Stimulated activated naive CD8-positive, alpha-beta T cell treated with anti-CD3 and anti-CD28 coated beads, Interleukin-15, Interleukin-2, amounts not matched to agents 100 ng/mL and 50 ng/mL, for 24 hours (primary cell): ENCODE measurements around the gene TOPAZ1.

Experiments
- H3K27ac Mint-ChIP-seq: one replicate; pipeline ENCODE4 v1.8.0; 2021; ENCODE audit warnings: mild to moderate bottlenecking, mixed read lengths
- H3K27me3 Mint-ChIP-seq: one replicate; pipeline ENCODE4 v1.8.0; 2021; ENCODE audit warnings: mixed read lengths
- H3K36me3 Mint-ChIP-seq: one replicate; pipeline ENCODE4 v1.8.0; 2021; ENCODE audit warnings: low read depth, mixed read lengths
- H3K4me1 Mint-ChIP-seq: one replicate; pipeline ENCODE4 v1.8.0; 2021; ENCODE audit warnings: low read depth, mixed read lengths
- H3K4me3 Mint-ChIP-seq: one replicate; pipeline ENCODE4 v1.8.0; 2021; ENCODE audit warnings: mild to moderate bottlenecking, mixed read lengths
- H3K9me3 Mint-ChIP-seq: one replicate; pipeline ENCODE4 v1.8.0; 2021; ENCODE audit warnings: mixed read lengths

TOPAZ1 gene

GRCh38 chr3:44235604-44236484, 5.8 kb upstream of the TOPAZ1 start:
- Mint-ChIP-seq H3K36me3 (no peaks in the 10 kb centered on the region), H3K4me1 (peaks cover 7% of the 10 kb centered on the region), H3K27ac (no peak overlapping the region), H3K4me3 (no peak overlapping the region), H3K27me3 (peaks cover 18% of the 10 kb centered on the region), H3K9me3 (no peaks in the 10 kb centered on the region)

GRCh38 chr3:44236485-44236908, 5.2 kb upstream of the TOPAZ1 start:
- H3K27me3 Mint-ChIP-seq, result peaks cover 22% of the 10 kb centered on the region
- H3K4me3 Mint-ChIP-seq, result no peak overlapping the region
- H3K4me1 Mint-ChIP-seq, result peaks cover 7% of the 10 kb centered on the region
- H3K9me3 Mint-ChIP-seq, result no peaks in the 10 kb centered on the region
- H3K27ac Mint-ChIP-seq, result no peak overlapping the region
- H3K36me3 Mint-ChIP-seq, result no peaks in the 10 kb centered on the region

GRCh38 chr3:44237161-44237560, 4.5 kb upstream of the TOPAZ1 start:
- Mint-ChIP-seq H3K27me3 (peaks cover 22% of the 10 kb centered on the region), H3K4me1 (peaks cover 7% of the 10 kb centered on the region), H3K4me3 (no peak overlapping the region), H3K27ac (no peak overlapping the region), H3K36me3 (no peaks in the 10 kb centered on the region), H3K9me3 (no peaks in the 10 kb centered on the region)

- no peaks in the 10 kb centered on the region for H3K36me3 Mint-ChIP-seq
- H3K4me3 Mint-ChIP-seq, result no peak overlapping the region
- H3K4me1 Mint-ChIP-seq, result peaks cover 7% of the 10 kb centered on the region
- no peaks in the 10 kb centered on the region for H3K9me3 Mint-ChIP-seq
- H3K27me3 Mint-ChIP-seq, result peaks cover 23% of the 10 kb centered on the region
- no peak overlapping the region for H3K27ac Mint-ChIP-seq
These were observed 4.0 kb upstream of the TOPAZ1 start for GRCh38 chr3:44237665-44238064.

- Mint-ChIP-seq H3K9me3 (no peaks in the 10 kb centered on the region), H3K27me3 (peaks cover 34% of the 10 kb centered on the region), H3K36me3 (no peaks in the 10 kb centered on the region), H3K27ac (no peak overlapping the region), H3K4me1 (peaks cover 7% of the 10 kb centered on the region), H3K4me3 (no peak overlapping the region)
These were observed 2.8 kb upstream of the TOPAZ1 start for GRCh38 chr3:44238889-44239288.

GRCh38 chr3:44240061-44240460, 1.6 kb upstream of the TOPAZ1 start:
- Mint-ChIP-seq H3K4me1 (peaks cover 7% of the 10 kb centered on the region), H3K27ac (no peak overlapping the region), H3K4me3 (no peak overlapping the region), H3K36me3 (no peaks in the 10 kb centered on the region), H3K9me3 (no peaks in the 10 kb centered on the region), H3K27me3 (peaks cover 40% of the 10 kb centered on the region)

GRCh38 chr3:44242721-44243120, 1.0 kb downstream of the TOPAZ1 start:
- no peak overlapping the region for H3K27ac Mint-ChIP-seq
- peaks cover 34% of the 10 kb centered on the region for H3K27me3 Mint-ChIP-seq
- no peaks in the 10 kb centered on the region for H3K4me1 Mint-ChIP-seq
- H3K4me3 Mint-ChIP-seq, result no peak overlapping the region
- no peaks in the 10 kb centered on the region for H3K36me3 Mint-ChIP-seq
- H3K9me3 Mint-ChIP-seq, result peaks cover under 1% of the 10 kb centered on the region

GRCh38 chr3:44248152-44248551, 6.5 kb downstream of the TOPAZ1 start:
- peaks cover 39% of the 10 kb centered on the region for H3K27me3 Mint-ChIP-seq
- peaks cover 14% of the 10 kb centered on the region for H3K9me3 Mint-ChIP-seq
- H3K4me1 Mint-ChIP-seq, result no peaks in the 10 kb centered on the region
- peaks cover 3% of the 10 kb centered on the region for H3K36me3 Mint-ChIP-seq
- H3K27ac Mint-ChIP-seq, result no peak overlapping the region
- H3K4me3 Mint-ChIP-seq, result no peak overlapping the region

GRCh38 chr3:44252332-44252959, 10.8 kb downstream of the TOPAZ1 start:
- Mint-ChIP-seq H3K36me3 (peaks cover 3% of the 10 kb centered on the region), H3K4me1 (no peaks in the 10 kb centered on the region), H3K4me3 (no peak overlapping the region), H3K9me3 (peaks cover 14% of the 10 kb centered on the region), H3K27ac (no peak overlapping the region), H3K27me3 (peaks cover 20% of the 10 kb centered on the region)

- peaks cover 20% of the 10 kb centered on the region for H3K27me3 Mint-ChIP-seq
- H3K4me1 Mint-ChIP-seq, result no peaks in the 10 kb centered on the region
- H3K9me3 Mint-ChIP-seq, result no peaks in the 10 kb centered on the region
- H3K36me3 Mint-ChIP-seq, result no peaks in the 10 kb centered on the region
- H3K27ac Mint-ChIP-seq, result no peak overlapping the region
- H3K4me3 Mint-ChIP-seq, result no peak overlapping the region
These were observed 17.7 kb downstream of the TOPAZ1 start for GRCh38 chr3:44259404-44259803.

GRCh38 chr3:44264146-44264545, 22.5 kb downstream of the TOPAZ1 start:
- Mint-ChIP-seq H3K36me3 (no peaks in the 10 kb centered on the region), H3K9me3 (no peaks in the 10 kb centered on the region), H3K27me3 (peaks cover 24% of the 10 kb centered on the region), H3K27ac (no peak overlapping the region), H3K4me3 (no peak overlapping the region), H3K4me1 (peaks cover 7% of the 10 kb centered on the region)

GRCh38 chr3:44265815-44266214, 24.1 kb downstream of the TOPAZ1 start:
- Mint-ChIP-seq H3K4me1 (peaks cover 7% of the 10 kb centered on the region), H3K27ac (no peak overlapping the region), H3K9me3 (no peaks in the 10 kb centered on the region), H3K27me3 (peaks cover 27% of the 10 kb centered on the region), H3K36me3 (no peaks in the 10 kb centered on the region), H3K4me3 (no peak overlapping the region)

GRCh38 chr3:44272191-44272590, 30.5 kb downstream of the TOPAZ1 start:
- H3K27ac Mint-ChIP-seq, result no peak overlapping the region
- H3K9me3 Mint-ChIP-seq, result peaks cover 11% of the 10 kb centered on the region
- H3K4me1 Mint-ChIP-seq, result no peaks in the 10 kb centered on the region
- H3K4me3 Mint-ChIP-seq, result no peak overlapping the region
- H3K27me3 Mint-ChIP-seq, result peaks cover 16% of the 10 kb centered on the region
- H3K36me3 Mint-ChIP-seq, result no peaks in the 10 kb centered on the region

- Mint-ChIP-seq H3K27me3 (peaks cover 36% of the 10 kb centered on the region), H3K4me1 (no peaks in the 10 kb centered on the region), H3K27ac (no peak overlapping the region), H3K4me3 (no peak overlapping the region), H3K36me3 (no peaks in the 10 kb centered on the region), H3K9me3 (peaks cover 11% of the 10 kb centered on the region)
These were observed 36.2 kb downstream of the TOPAZ1 start for GRCh38 chr3:44277925-44278324.

GRCh38 chr3:44280077-44280476, 38.4 kb downstream of the TOPAZ1 start:
- Mint-ChIP-seq H3K27ac (no peak overlapping the region), H3K9me3 (peaks cover 10% of the 10 kb centered on the region), H3K4me3 (no peak overlapping the region), H3K36me3 (no peaks in the 10 kb centered on the region), H3K27me3 (peaks cover 36% of the 10 kb centered on the region), H3K4me1 (no peaks in the 10 kb centered on the region)
